Mesenchymal stem cell (in vitro differentiated cells and primary cell): ENCODE measurements around the gene GFOD2.

Source experiments
- DNase-seq: peaks from one replicate; pipeline ENCODE4 v3.0.0-alpha.2; 2013
- H2AFZ ChIP-seq: one replicate; pipeline ENCODE4 v1.6.1; 2013; ENCODE audit warnings: low read depth, mild to moderate bottlenecking, control low read depth, inconsistent platforms, low read length, moderate library complexity
- H2AK5ac ChIP-seq: 2 replicates; pipeline ENCODE4 v1.6.1; 2013; ENCODE audit warnings: low read length, moderate library complexity, mild to moderate bottlenecking, inconsistent platforms; ENCODE audit not compliant: severe bottlenecking
- H2BK120ac ChIP-seq: one replicate; pipeline ENCODE4 v1.6.1; 2013; ENCODE audit warnings: low read depth, mild to moderate bottlenecking, inconsistent platforms, low read length, moderate library complexity
- H2BK12ac ChIP-seq, 2 experiments: one replicate each; pipeline ENCODE4 v1.6.1; 2013; ENCODE audit warnings: inconsistent platforms in 2 of 2, low read length in 2 of 2, mild to moderate bottlenecking in 2 of 2, moderate library complexity in 2 of 2, control low read depth in 1 of 2
- H2BK15ac ChIP-seq: one replicate; pipeline ENCODE4 v1.6.1; 2013; ENCODE audit warnings: mild to moderate bottlenecking, low read depth, inconsistent platforms; ENCODE audit not compliant: poor library complexity, severe bottlenecking
- H2BK5ac ChIP-seq: 2 replicates; pipeline ENCODE4 v1.6.1; 2013; ENCODE audit warnings: low read depth, mild to moderate bottlenecking, low read length, control low read depth, inconsistent platforms; ENCODE audit not compliant: poor library complexity, severe bottlenecking
- H3K14ac ChIP-seq, 2 experiments: one replicate each; pipeline ENCODE4 v1.6.1; 2013; ENCODE audit warnings: inconsistent platforms in 2 of 2, low read length in 2 of 2, control low read depth in 1 of 2, mild to moderate bottlenecking in 1 of 2, moderate library complexity in 1 of 2
- H3K18ac ChIP-seq, 2 experiments: one replicate each; pipeline ENCODE4 v1.6.1; 2013; ENCODE audit warnings: inconsistent platforms in 2 of 2, low read length in 2 of 2, control low read depth in 1 of 2, low read depth in 1 of 2, mild to moderate bottlenecking in 1 of 2
- H3K23ac ChIP-seq, 2 experiments: one replicate each; pipeline ENCODE4 v1.6.1; 2013; ENCODE audit warnings: inconsistent platforms in 2 of 2, low read length in 2 of 2, mild to moderate bottlenecking in 2 of 2, moderate library complexity in 2 of 2, control low read depth in 1 of 2
- H3K27ac ChIP-seq: 2 replicates; pipeline ENCODE4 v1.5.1; 2013; ENCODE audit warnings: mild to moderate bottlenecking, moderate library complexity, low read length, control low read depth, inconsistent platforms; ENCODE audit not compliant: poor library complexity, severe bottlenecking
- H3K27me3 ChIP-seq, 2 experiments: 2 replicates each; pipeline versions ENCODE4 v1.6.1 to v1.7.0; 2013; ENCODE audit warnings: low read length in 2 of 2, mild to moderate bottlenecking in 2 of 2, moderate library complexity in 2 of 2, control low read depth in 1 of 2, inconsistent platforms in 1 of 2; ENCODE audit not compliant: control insufficient read depth in 1 of 2, insufficient read depth in 1 of 2
- H3K36me3 ChIP-seq, 2 experiments: 2 replicates each; pipeline versions ENCODE4 v1.6.1 to v1.7.0; 2013; ENCODE audit warnings: low read length in 2 of 2, control low read depth in 1 of 2, inconsistent platforms in 1 of 2, low read depth in 1 of 2, mild to moderate bottlenecking in 1 of 2; ENCODE audit not compliant: insufficient read depth in 2 of 2, control insufficient read depth in 1 of 2
- H3K4ac ChIP-seq, 2 experiments: one replicate each; pipeline ENCODE4 v1.6.1; 2013; ENCODE audit warnings: inconsistent platforms in 2 of 2, low read length in 2 of 2, mild to moderate bottlenecking in 2 of 2, moderate library complexity in 2 of 2, control low read depth in 1 of 2, low read depth in 1 of 2
- H3K4me1 ChIP-seq: 2 replicates; pipeline ENCODE4 v1.6.1; 2013; ENCODE audit warnings: low read depth, low read length, control low read depth; ENCODE audit not compliant: control insufficient read depth, insufficient read depth
- H3K4me2 ChIP-seq: 2 replicates; pipeline ENCODE4 v1.6.1; 2013; ENCODE audit warnings: low read length, mild to moderate bottlenecking, inconsistent platforms; ENCODE audit not compliant: poor library complexity, severe bottlenecking
- H3K4me3 ChIP-seq, 2 experiments: 2 replicates each; pipeline versions ENCODE4 v1.5.1 to v1.7.0; 2013; ENCODE audit warnings: low read length in 2 of 2, mild to moderate bottlenecking in 2 of 2, control low read depth in 1 of 2, low read depth in 1 of 2; ENCODE audit not compliant: insufficient read depth in 1 of 2
- H3K79me1 ChIP-seq: replicated peaks from 2 replicates; pipeline ENCODE4 v1.6.1; 2013; ENCODE audit warnings: mild to moderate bottlenecking, control low read depth, low read length, inconsistent platforms; ENCODE audit not compliant: poor library complexity, severe bottlenecking
- H3K9ac ChIP-seq: 2 replicates; pipeline ENCODE4 v1.7.0; 2013; ENCODE audit warnings: mild to moderate bottlenecking, low read length, moderate library complexity
- H3K9me3 ChIP-seq: 2 replicates; pipeline ENCODE4 v1.7.0; 2013; ENCODE audit warnings: mild to moderate bottlenecking, low read length; ENCODE audit not compliant: control insufficient read depth
- H4K8ac ChIP-seq: one replicate; pipeline ENCODE4 v1.6.1; 2013; ENCODE audit warnings: inconsistent platforms, mild to moderate bottlenecking, low read length, moderate library complexity
- H4K91ac ChIP-seq: one replicate; pipeline ENCODE4 v1.6.1; 2013; ENCODE audit warnings: mild to moderate bottlenecking, low read length, inconsistent platforms
- WGBS: methylation state at CpG from one replicate; pipeline ENCODE4 v1.1.7; 2013; ENCODE audit warnings: mixed read lengths; 5-methylcytosine and 5-hydroxymethylcytosine counted together

The GFOD2 gene

DNA sequence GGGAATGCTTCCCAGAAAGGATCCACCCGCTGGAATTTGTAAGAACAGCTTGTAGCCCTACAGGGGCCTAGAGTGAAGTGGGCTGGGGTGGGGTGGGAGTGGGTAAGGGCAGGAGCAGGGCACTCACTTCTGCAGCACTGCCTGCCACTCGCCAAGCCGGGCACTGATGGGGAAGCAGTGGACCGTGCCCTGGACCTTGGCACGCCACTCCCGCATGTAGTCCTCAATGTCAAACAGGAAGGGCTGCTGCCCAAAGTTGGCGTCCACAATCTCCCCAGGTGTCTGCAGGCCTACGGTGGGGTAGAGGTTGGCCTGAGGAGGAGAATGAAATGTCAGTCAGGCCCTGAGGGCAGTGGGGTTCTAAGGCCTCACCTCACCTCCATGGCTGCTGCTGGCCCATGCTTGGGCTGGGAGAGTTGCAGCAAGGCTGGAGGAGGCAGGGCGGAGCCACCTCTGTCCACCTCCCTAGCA, 15.7 kb upstream of the GFOD2 start:
- Histone ChIP-seq H3K14ac (no peak overlapping the region), H3K36me3 (peaks cover 49 to 63% of the 10 kb centered on the region in 2 experiments), H3K4me2 (no peak overlapping the region), H4K91ac (no peak overlapping the region), H3K79me1 (peaks cover 16% of the 10 kb centered on the region), H3K23ac (no peak overlapping the region), H3K4ac (no peak overlapping the region), H2BK5ac (no peak overlapping the region), H3K9me3 (no peaks in the 10 kb centered on the region), H3K4me3 (no peak overlapping the region), H2AFZ (no peak overlapping the region), H3K27ac (no peak overlapping the region), H3K27me3 (no peaks in the 10 kb centered on the region), H4K8ac (no peak overlapping the region), H3K9ac (no peak overlapping the region), H3K18ac (no peak overlapping the region), H2BK15ac (no peak overlapping the region), H2AK5ac (no peak overlapping the region), H3K4me1 (peaks cover 2% of the 10 kb centered on the region), H2BK12ac (no peak overlapping the region), H2BK120ac (no peak overlapping the region)
- no peak for DNase-seq
- WGBS: 96% methylated on average over 9 of the region's 9 CpGs

DNA sequence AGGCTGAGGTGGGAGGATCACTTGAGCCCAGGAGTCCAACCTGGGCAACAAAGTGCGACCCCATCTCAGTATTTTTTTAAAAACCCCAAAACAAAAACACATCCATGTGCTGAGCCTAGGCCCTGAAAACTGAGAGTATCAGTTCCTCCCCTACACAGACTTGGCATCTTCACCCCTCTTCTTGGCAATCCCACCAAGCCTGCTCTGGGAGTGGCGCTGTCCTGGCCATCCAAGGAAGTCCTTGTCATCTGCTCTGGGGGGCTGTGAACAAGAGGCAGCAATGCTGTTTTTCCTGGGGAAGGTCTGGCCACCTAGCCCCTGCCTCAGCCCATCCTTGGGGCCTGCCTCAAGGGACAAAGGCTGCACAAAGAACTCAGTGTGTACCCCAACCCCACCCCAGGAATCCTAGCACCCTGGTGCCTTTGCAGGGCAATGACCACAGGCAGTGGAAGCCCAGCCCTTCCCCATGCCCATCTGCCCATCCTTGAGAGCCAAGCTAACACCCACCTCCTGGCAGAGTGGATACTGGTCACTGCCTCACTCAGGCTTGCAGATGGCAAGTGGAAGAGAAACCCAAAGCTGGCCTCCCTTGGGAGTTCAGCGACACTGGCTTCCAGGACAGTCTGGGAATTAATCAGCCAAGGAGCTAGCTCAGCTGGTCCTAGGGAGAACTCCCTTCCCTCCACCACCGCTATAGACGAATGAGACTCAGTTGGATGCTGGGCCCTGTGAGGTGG, 14.8 kb upstream of the GFOD2 start:
- Histone ChIP-seq H2BK12ac (no peak overlapping the region), H3K9me3 (no peaks in the 10 kb centered on the region), H3K4ac (no peak overlapping the region), H3K4me1 (peaks cover 2% of the 10 kb centered on the region), H2AK5ac (no peak overlapping the region), H2BK15ac (no peak overlapping the region), H3K4me2 (no peak overlapping the region), H2BK5ac (no peak overlapping the region), H3K27me3 (no peaks in the 10 kb centered on the region), H3K14ac (no peak overlapping the region), H3K79me1 (peaks cover 10% of the 10 kb centered on the region), H4K91ac (no peak overlapping the region), H2AFZ (no peak overlapping the region), H3K27ac (no peak overlapping the region), H3K36me3 (peaks cover 58 to 66% of the 10 kb centered on the region in 2 experiments), H4K8ac (no peak overlapping the region), H3K23ac (no peak overlapping the region), H3K18ac (no peak overlapping the region), H2BK120ac (no peak overlapping the region), H3K4me3 (no peak overlapping the region), H3K9ac (no peak overlapping the region)
- DNase-seq: no peak
- 97% methylated on average over 5 of the region's 5 CpGs for WGBS

DNA sequence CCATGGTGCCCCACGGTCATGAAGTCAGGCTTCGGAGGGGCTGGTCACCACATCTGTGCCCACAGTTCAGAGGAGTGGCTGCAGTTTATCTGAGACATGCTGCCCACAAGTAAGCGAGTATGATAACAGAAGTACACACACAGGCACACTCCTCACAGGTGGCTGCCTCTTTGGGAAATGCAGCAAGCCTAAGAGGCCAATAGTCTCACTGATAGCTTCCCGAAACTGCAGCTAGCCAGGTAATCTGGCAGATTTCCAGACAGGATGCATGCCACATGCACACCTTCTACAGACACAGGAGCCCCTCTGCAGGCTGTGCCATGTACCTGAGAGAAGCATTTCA, 12.6 kb upstream of the GFOD2 start:
- Histone ChIP-seq H2AFZ (no peak overlapping the region), H3K36me3 (peaks cover 78 to 81% of the 10 kb centered on the region in 2 experiments), H3K18ac (no peak overlapping the region), H2BK120ac (no peak overlapping the region), H3K9me3 (no peaks in the 10 kb centered on the region), H3K4me2 (no peak overlapping the region), H3K79me1 (peaks cover 10% of the 10 kb centered on the region), H2BK15ac (no peak overlapping the region), H4K91ac (no peak overlapping the region), H4K8ac (no peak overlapping the region), H3K27ac (no peak overlapping the region), H3K23ac (no peak overlapping the region), H3K4me1 (no peaks in the 10 kb centered on the region), H3K4me3 (no peak overlapping the region), H3K27me3 (no peaks in the 10 kb centered on the region), H2BK12ac (no peak overlapping the region), H2BK5ac (no peak overlapping the region), H3K4ac (no peak overlapping the region), H3K14ac (no peak overlapping the region), H3K9ac (no peak overlapping the region), H2AK5ac (no peak overlapping the region)
- WGBS: 99% methylated on average over 4 of the region's 4 CpGs
- no peak for DNase-seq

DNA sequence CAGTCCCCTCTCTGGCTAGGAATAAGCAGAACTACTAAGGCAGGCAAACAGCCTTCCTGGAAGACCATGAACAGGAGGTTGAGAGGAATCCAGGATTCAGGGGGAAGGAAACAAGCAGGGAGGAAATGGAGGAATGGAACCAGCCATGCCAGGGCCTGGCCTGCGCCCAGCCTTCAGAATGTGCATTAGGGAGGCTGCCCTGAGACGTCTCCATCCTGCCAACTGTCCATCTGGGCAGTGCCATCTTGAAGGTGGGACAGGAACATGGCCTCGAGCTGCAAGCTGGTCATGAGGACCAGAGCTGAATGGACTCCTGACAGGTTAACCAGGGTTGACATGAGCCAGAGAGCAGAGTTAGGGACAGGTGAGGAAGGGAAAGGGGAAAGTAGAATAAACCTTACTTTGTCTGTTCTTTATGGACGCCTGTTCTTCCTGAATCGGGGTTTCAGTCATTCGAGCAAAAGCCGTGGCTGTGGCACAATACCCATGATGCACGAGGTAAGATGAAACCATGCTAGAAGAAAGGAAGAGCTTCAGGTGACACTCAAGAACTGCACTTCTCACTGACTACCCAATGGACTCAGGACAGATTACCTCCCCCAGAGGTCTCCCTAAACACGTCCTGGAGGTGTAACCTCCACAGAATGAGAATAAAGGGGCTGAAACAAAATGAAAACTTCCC, 12.1 kb upstream of the GFOD2 start:
- Histone ChIP-seq H3K36me3 (peaks cover 79 to 82% of the 10 kb centered on the region in 2 experiments), H3K27me3 (no peaks in the 10 kb centered on the region), H3K4me3 (no peak overlapping the region), H3K9me3 (no peaks in the 10 kb centered on the region), H3K79me1 (peaks cover 8% of the 10 kb centered on the region), H3K23ac (no peak overlapping the region), H4K8ac (no peak overlapping the region), H2BK5ac (no peak overlapping the region), H2BK15ac (no peak overlapping the region), H3K14ac (no peak overlapping the region), H3K18ac (no peak overlapping the region), H4K91ac (no peak overlapping the region), H3K27ac (no peak overlapping the region), H2AFZ (no peak overlapping the region), H2BK12ac (no peak overlapping the region), H3K4me1 (peaks cover 1% of the 10 kb centered on the region), H3K4ac (no peak overlapping the region), H2AK5ac (no peak overlapping the region), H3K9ac (no peak overlapping the region), H3K4me2 (no peak overlapping the region), H2BK120ac (no peak overlapping the region)
- no peak for DNase-seq
- 94% methylated on average over 9 of the region's 9 CpGs for WGBS
